ENCODE results near the gene MAB21L2.

The MAB21L2 gene

DNA sequence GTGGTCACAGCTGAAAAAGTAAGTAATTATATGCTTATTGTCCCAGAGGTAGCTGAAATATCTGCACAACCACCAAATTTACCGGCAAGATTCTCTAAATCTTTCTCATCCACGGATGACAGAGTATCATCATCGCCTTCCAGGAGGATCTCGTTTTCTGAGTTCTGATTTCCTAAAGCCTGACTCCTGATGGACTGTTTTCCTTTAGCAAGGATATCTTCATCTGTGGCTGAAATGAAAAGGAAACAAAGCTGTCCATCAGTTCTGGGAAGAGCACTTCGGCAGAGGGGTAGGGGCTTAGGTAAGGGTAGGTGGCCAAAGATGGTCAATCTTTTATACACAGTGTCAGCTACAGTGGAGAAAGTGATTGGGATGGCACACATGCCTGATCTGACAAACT is 8.7 kb downstream of the MAB21L2 start:
- TF ChIP-seq CTCF (IDR thresholded peaks at IDR 0.05) (no peak), ZFX (IDR thresholded peaks at IDR 0.05; ENCODE audit: borderline replicate concordance) (no peak)
- no peak overlapping the region for H3K27ac ChIP-seq

DNA sequence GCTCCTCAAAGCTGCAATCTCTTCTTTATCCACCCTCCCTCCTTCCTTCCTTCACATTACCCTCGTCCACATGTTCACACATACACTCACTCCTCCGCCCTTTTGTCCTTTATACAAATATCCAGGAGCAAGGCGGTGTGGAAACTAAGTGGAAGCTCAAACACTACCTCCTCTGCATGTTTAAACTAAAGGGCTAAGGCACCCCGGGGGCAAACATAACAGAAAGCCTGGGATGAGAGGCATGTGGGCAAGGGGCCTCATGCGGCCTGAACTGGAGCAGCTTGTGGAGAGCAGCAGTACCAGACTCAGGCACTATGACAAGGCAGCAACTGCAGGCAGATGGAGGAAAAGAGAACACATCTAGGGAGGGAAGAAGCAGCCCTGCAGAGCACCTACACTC is 9.5 kb downstream of the MAB21L2 start:
- no peak for TF ChIP-seq CTCF (IDR thresholded peaks at IDR 0.05)
- H3K27ac ChIP-seq: no peak overlapping the region

DNA sequence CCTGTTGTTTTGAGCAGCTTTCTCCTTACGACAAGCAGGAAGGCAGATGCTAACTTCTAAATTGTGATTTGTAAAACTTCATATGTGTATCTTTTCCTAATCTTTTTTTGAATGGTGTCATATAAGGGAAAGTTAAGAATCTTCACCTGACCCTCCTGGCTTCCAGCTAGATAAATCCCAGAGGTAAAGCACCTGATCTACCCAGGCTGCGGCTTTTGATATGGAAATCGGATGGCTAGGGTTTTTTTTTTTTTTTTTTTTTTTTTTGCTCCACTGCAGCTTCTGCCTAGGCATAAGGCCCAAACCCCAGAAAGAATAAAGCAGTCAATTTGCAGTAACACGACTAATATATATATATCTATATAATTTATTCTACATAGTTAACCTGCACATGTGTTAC is 10.0 kb downstream of the MAB21L2 start:
- H3K27ac ChIP-seq: no peak overlapping the region
- TF ChIP-seq ZFX (IDR thresholded peaks at IDR 0.05; ENCODE audit: borderline replicate concordance) (no peak), CTCF (IDR thresholded peaks at IDR 0.05) (no peak)

GRCh38 chr4:150593996-150594395 is 12.0 kb downstream of the MAB21L2 start:
- peak; percentile 33 for TF ChIP-seq CTCF (IDR thresholded peaks at IDR 0.05)
- no peak for TF ChIP-seq ZFX (IDR thresholded peaks at IDR 0.05; ENCODE audit: borderline replicate concordance)
- no peak overlapping the region for H3K27ac ChIP-seq

DNA sequence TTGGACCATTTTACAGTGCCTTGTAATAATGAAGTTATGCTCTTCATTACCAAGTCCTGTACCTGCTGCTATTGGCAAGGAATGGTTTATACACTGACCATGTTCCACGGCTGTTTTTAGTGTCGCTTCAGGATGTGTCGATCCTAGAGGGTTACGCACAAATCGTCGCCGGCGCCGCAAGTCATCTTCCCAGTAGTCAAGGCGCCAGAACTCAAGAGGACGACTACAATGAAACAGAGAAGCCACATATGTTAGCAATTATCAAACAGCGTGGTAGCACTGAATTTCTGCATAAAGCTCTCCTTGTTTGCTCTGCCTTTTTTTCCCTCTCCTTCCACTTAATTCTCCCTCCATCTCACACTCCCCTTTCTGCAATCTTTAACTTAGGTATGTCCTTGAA is 17.0 kb downstream of the MAB21L2 start:
- no peak for TF ChIP-seq CTCF (IDR thresholded peaks at IDR 0.05)
- no peak for TF ChIP-seq ZFX (IDR thresholded peaks at IDR 0.05; ENCODE audit: borderline replicate concordance)
- H3K27ac ChIP-seq: no peak overlapping the region

- TF ChIP-seq CTCF (IDR thresholded peaks at IDR 0.05) (no peak), ZFX (IDR thresholded peaks at IDR 0.05; ENCODE audit: borderline replicate concordance) (no peak)
- H3K27ac ChIP-seq: no peak overlapping the region
Measured at GRCh38 chr4:150599547-150599946, 17.6 kb downstream of the MAB21L2 start.

DNA sequence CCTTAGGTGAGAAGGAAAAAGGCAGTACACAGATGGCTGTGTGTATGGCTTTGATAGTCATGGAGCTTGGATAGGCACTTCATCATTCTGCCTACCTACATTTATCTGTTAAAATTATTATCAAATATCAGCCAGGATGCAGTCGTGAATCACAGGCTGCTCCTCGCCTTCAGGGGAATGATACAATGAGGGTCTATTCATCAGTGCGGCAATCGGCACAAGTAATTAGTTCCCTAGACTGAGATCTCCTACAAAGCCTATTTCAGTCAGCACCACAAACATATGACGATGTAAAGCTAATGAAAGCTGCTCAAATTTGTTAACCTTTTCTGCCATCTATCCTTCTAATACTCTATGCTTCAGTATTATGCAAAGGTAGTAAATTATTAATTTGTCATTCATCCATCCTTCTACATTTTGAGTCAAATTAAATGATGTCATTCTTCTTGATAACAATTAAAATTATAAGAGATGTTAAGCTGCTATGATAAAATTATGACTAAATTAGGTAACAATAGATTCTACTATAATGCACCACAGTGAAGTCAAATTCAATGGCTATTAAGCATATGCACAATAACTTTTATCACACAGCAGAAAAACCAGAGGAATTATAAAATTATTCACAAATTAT is 19.0 kb downstream of the MAB21L2 start:
- H3K27ac ChIP-seq: no peak overlapping the region
- TF ChIP-seq ZFX (IDR thresholded peaks at IDR 0.05; ENCODE audit: borderline replicate concordance) (no peak), CTCF (IDR thresholded peaks at IDR 0.05) (no peak)

Data from 22Rv1 (cell line).